Measurements from ENCODE around the gene HOOK1.

- TF ChIP-seq CTCF (conservative IDR thresholded peaks at IDR 0.05) (no peak), ZFX (IDR thresholded peaks at IDR 0.05) (no peak)
These were observed 78.4 kb downstream of the HOOK1 start for GRCh38 chr1:59892841-59893811.

All from C4-2B (cell line).